Activated T-helper 17 cell treated with anti-CD3 and anti-CD28 coated beads, Interleukin-2, amount 50 U/mL, for 72 hours (primary cell): ENCODE data around the gene MND1. TPM values are rescaled to one million over a fixed set of nuclear protein-coding genes. Genes with fewer than 3 reads are reported as not detected.
"Not testable (repeated sequence)": the region's sequence is repeated elsewhere in the genome, so short reads cannot be mapped to it uniquely, and the experiment has no call there.

Source experiments
- ATAC-seq: fragments of 150-1000 bp; cut with Tn5 transposase; replicated peaks from 2 replicates; pipeline ENCODE4 v1.10.0; 2021; ENCODE audit warnings: mild to moderate bottlenecking, moderate library complexity
- H3K27ac Mint-ChIP-seq: one replicate; pipeline ENCODE4 v1.8.0; 2022; ENCODE audit warnings: mixed read lengths
- H3K27me3 Mint-ChIP-seq: one replicate; pipeline ENCODE4 v1.8.0; 2022; ENCODE audit warnings: mixed read lengths
- H3K36me3 Mint-ChIP-seq: one replicate; pipeline ENCODE4 v1.8.0; 2022; ENCODE audit warnings: low read depth, mild to moderate bottlenecking, mixed read lengths
- H3K4me1 Mint-ChIP-seq: one replicate; pipeline ENCODE4 v1.8.0; 2022; ENCODE audit warnings: mixed read lengths
- H3K4me3 Mint-ChIP-seq: one replicate; pipeline ENCODE4 v1.8.0; 2022; ENCODE audit warnings: mild to moderate bottlenecking, mixed read lengths
- H3K9me3 Mint-ChIP-seq: one replicate; pipeline ENCODE4 v1.8.0; 2022; ENCODE audit warnings: mixed read lengths
- total RNA-seq, 2 donors: library from RNA; stranded (reverse); gene quantifications; one replicate each; pipeline ENCODE4 v1.2.3, GENCODE V29; 2022

The MND1 gene
- total RNA-seq, 2 donors from 2014 or later = 11.6 to 13.1 TPM

DNA sequence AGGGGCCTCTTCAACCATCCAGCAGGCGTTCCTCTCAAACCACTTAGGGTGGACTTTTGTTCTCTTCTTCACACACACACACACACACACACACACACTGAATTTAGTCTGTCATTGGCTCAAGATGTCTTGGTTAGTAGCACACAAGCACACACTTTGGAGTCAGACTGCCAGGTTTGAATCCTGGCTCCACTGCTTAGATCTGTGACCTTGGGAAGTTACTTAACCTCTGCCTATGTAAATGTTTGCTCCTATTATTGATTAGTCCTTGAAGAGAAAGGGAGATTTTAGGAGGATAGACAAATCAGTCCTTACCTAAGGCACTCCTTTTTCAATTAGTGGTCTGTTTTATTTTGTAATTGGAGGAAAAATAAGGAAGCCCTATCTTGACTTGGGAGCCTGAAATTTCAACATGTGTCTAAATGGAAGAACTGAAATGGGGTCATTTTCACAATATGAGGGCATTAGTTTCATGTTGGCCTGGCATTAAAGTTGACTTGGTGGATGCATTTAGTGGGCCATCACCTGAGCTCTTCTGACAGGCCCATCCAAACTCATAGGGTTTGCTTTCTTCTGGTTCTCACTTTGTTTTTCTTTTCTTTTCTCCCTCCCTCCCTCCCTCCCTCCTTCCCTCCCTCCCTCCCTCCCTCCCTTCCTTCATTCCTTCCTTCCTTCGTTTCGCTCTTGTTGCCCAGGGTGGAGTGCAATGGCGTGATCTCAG is 108.3 kb downstream of the MND1 start:
- ATAC-seq = no peak
- no peaks in the 10 kb centered on the region for H3K36me3 Mint-ChIP-seq
- H3K27ac Mint-ChIP-seq = no peak overlapping the region
- peaks cover 16% of the 10 kb centered on the region for H3K4me1 Mint-ChIP-seq
- H3K9me3 Mint-ChIP-seq = no peaks in the 10 kb centered on the region
- H3K4me3 Mint-ChIP-seq = no peak overlapping the region
- no peaks in the 10 kb centered on the region for H3K27me3 Mint-ChIP-seq

DNA sequence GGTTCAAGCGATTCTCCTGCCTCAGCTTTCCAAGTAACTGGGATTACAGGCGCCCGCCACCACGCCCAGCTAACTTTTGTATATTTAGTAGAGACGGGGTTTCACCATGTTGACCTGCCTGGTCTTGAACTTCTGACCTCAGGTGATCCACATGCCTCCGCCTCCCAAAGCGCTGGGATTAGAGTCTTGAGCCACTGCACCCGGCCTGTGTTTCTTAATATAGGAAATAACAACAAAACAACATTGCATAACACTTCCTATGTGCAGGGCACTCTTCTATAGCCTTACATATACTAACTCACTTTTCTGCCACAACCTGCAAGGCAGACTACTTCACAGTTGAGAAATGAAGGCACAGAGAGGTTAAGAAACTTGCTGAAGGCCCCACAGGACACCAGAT is 108.9 kb downstream of the MND1 start:
- no peaks in the 10 kb centered on the region for H3K36me3 Mint-ChIP-seq
- H3K27ac Mint-ChIP-seq = no peak overlapping the region
- H3K9me3 Mint-ChIP-seq = no peaks in the 10 kb centered on the region
- ATAC-seq = no peak
- H3K4me3 Mint-ChIP-seq = no peak overlapping the region
- H3K4me1 Mint-ChIP-seq = peaks cover 16% of the 10 kb centered on the region
- no peaks in the 10 kb centered on the region for H3K27me3 Mint-ChIP-seq

DNA sequence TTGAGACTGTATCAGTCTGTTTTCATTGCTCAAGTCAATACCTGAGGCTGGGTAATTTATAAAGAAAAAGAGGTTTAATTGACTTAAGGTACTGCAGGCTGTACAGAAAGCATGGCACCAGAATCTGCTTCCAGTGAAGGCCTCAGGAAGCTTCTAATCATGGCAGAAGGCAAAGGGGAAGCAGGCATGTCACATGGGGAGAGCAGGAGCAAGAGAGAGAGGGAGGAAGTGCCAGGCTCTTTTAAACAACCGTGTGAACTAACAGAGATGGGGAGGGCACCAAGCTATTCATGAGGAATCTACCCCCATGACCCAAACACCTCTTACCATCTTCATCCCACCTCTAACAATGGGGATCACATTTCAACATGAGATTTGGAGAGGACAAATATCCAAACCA is 114.5 kb downstream of the MND1 start:
- H3K27ac Mint-ChIP-seq = no peak overlapping the region
- H3K4me3 Mint-ChIP-seq = no peak overlapping the region
- no peaks in the 10 kb centered on the region for H3K4me1 Mint-ChIP-seq
- no peak for ATAC-seq
- no peaks in the 10 kb centered on the region for H3K9me3 Mint-ChIP-seq
- no peaks in the 10 kb centered on the region for H3K27me3 Mint-ChIP-seq
- no peaks in the 10 kb centered on the region for H3K36me3 Mint-ChIP-seq

DNA sequence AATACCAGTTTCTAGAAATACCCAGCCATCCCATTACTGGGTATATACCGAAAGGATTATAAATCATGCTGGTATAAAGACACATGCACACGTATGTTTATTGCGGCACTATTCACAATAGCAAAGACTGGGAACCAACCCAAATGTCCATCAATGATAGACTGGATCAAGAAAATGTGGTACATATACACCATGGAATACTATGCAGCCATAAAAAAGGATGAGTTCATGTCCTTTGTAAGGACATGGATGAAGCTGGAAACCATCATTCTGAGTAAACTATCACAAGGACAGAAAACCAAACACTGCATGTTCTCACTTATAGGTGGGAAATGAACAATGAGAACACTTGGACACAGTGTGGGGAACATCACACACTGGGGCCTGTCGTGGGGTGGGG is 117.1 kb downstream of the MND1 start:
- H3K9me3 Mint-ChIP-seq, H3K4me3 Mint-ChIP-seq, H3K27me3 Mint-ChIP-seq, ATAC-seq, H3K36me3 Mint-ChIP-seq, H3K27ac Mint-ChIP-seq, H3K4me1 Mint-ChIP-seq: not testable (repeated sequence)

DNA sequence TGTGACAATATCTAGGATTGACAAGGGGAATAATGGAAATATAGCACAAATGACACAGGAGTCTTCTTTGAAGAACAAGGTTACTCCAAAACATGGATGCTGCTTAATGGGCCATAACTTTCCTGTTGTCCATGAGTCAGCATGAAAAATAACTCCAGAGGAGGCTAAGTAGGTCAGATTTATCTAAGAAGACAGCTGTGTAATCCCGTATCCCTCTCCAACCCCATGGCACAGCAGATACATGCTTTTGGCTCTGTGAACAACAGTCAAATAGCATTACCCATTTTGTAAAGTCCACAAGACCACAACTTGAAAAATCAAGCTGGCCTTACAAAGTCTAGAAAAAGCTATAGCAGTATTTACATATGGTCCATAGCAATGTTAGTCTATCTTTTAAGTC is 119.6 kb downstream of the MND1 start:
- H3K4me1 Mint-ChIP-seq = peaks cover 11% of the 10 kb centered on the region
- H3K36me3 Mint-ChIP-seq = peaks cover 24% of the 10 kb centered on the region
- no peak for ATAC-seq
- no peaks in the 10 kb centered on the region for H3K27me3 Mint-ChIP-seq
- no peak overlapping the region for H3K27ac Mint-ChIP-seq
- no peak overlapping the region for H3K4me3 Mint-ChIP-seq
- no peaks in the 10 kb centered on the region for H3K9me3 Mint-ChIP-seq

Other genes with a start within 250 kb of the MND1 start
- 1 to 10 TPM; 1.0 to 1.6 TPM for gene TRIM2, start 140.2 kb upstream of the MND1 start, total RNA-seq
- gene TMEM131L, start 121.7 kb downstream of the MND1 start, total RNA-seq = 10 to 100 TPM; 19.1 to 30.9 TPM